GM10266 (cell line): ENCODE measurements around the gene TEX28.

Source experiments
- DNase-seq: peaks from one replicate; pipeline ENCODE4 v3.0.0; 2012; ENCODE audit errors: extremely low spot score
- CTCF ChIP-seq: IDR thresholded peaks from 2 replicates; pipeline ENCODE4 v1.5.1; 2012; ENCODE audit warnings: mild to moderate bottlenecking, low read depth; ENCODE audit not compliant: control insufficient read depth, insufficient read depth; ENCODE audit errors: missing control alignments

Gene TEX28

GRCh38 chrX:154320406-154320805, 25.5 kb upstream of the TEX28 start:
- no peak for DNase-seq
- no peak for TF ChIP-seq CTCF

GRCh38 chrX:154317391-154317995, 22.6 kb upstream of the TEX28 start:
- TF ChIP-seq CTCF = peak; percentile 33
- DNase-seq = no peak

GRCh38 chrX:154315416-154315815, 20.5 kb upstream of the TEX28 start:
- TF ChIP-seq CTCF = no peak

GRCh38 chrX:154313147-154313546, 18.2 kb upstream of the TEX28 start:
- peak; percentile 34 for DNase-seq
- no peak for TF ChIP-seq CTCF

More at GRCh38 chrX:154315416-154315815, 20.5 kb upstream of the TEX28 start:
- DNase-seq = no peak

- no peak for TF ChIP-seq CTCF
- DNase-seq = no peak
These were observed 17.2 kb upstream of the TEX28 start for GRCh38 chrX:154312116-154312515.

GRCh38 chrX:154310616-154311536, 16.0 kb upstream of the TEX28 start:
- no peak for TF ChIP-seq CTCF
- no peak for DNase-seq
